Measurements from ENCODE around the gene LILRA2.
"Not testable (repeated sequence)": the region's sequence is repeated elsewhere in the genome, so short reads cannot be mapped to it uniquely, and the experiment has no call there.

LILRA2 gene

GRCh38 chr19:54586397-54586796 is 12.8 kb downstream of the LILRA2 start:
- H3K27ac ChIP-seq, result no peak overlapping the region
- no peak for TF ChIP-seq CTCF (IDR thresholded peaks at IDR 0.05)
- TF ChIP-seq ZFX (IDR thresholded peaks at IDR 0.05; ENCODE audit: borderline replicate concordance), result no peak

- no peak overlapping the region for H3K27ac ChIP-seq
- TF ChIP-seq ZFX (IDR thresholded peaks at IDR 0.05; ENCODE audit: borderline replicate concordance) (no peak), CTCF (IDR thresholded peaks at IDR 0.05) (no peak)
These were observed 13.4 kb downstream of the LILRA2 start for GRCh38 chr19:54587026-54587425.

- H3K27ac ChIP-seq, result not testable (repeated sequence)
These were observed 19.9 kb downstream of the LILRA2 start, which contains the start of gene LILRA1 for GRCh38 chr19:54593445-54593844. LILRA1 (plus strand) TSS chr19:54593632; CDS start chr19:54594245, 613 bp downstream.

GRCh38 chr19:54593931-54594626 is 20.5 kb downstream of the LILRA2 start:
- not testable (repeated sequence) for H3K27ac ChIP-seq

GRCh38 chr19:54594737-54595136 is 21.1 kb downstream of the LILRA2 start:
- no peak overlapping the region for H3K27ac ChIP-seq
- TF ChIP-seq ZFX (IDR thresholded peaks at IDR 0.05; ENCODE audit: borderline replicate concordance) (no peak), CTCF (IDR thresholded peaks at IDR 0.05) (no peak)

- not testable (repeated sequence) for H3K27ac ChIP-seq
These were observed 22.3 kb downstream of the LILRA2 start for GRCh38 chr19:54595680-54596436.

GRCh38 chr19:54600212-54600611 is 26.6 kb downstream of the LILRA2 start:
- no peak for TF ChIP-seq CTCF (IDR thresholded peaks at IDR 0.05)
- no peak for TF ChIP-seq ZFX (IDR thresholded peaks at IDR 0.05; ENCODE audit: borderline replicate concordance)

GRCh38 chr19:54606230-54606629 is 32.6 kb downstream of the LILRA2 start:
- TF ChIP-seq CTCF (IDR thresholded peaks at IDR 0.05), result no peak
- TF ChIP-seq ZFX (IDR thresholded peaks at IDR 0.05; ENCODE audit: borderline replicate concordance), result no peak
- H3K27ac ChIP-seq, result no peak overlapping the region

More at GRCh38 chr19:54600212-54600611, 26.6 kb downstream of the LILRA2 start:
- no peak overlapping the region for H3K27ac ChIP-seq

All from 22Rv1 (cell line).